ENCODE data around the gene TTC9C.
A peak's percentile ranks its signal among the peaks of the same experiment; 100 is the strongest.
"Not testable (repeated sequence)": the region's sequence is repeated elsewhere in the genome, so short reads cannot be mapped to it uniquely, and the experiment has no call there.

TTC9C gene, protein sequence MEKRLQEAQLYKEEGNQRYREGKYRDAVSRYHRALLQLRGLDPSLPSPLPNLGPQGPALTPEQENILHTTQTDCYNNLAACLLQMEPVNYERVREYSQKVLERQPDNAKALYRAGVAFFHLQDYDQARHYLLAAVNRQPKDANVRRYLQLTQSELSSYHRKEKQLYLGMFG

GRCh38 chr11:62728171-62728988 lies at the start of gene TTC9C:
Gene TTC9C (plus strand): TSS chr11:62728486. CDS start chr11:62728849, 363 bp downstream.
- DNase-seq (ENCODE audit: low read depth) = peak; percentile 86

DNA sequence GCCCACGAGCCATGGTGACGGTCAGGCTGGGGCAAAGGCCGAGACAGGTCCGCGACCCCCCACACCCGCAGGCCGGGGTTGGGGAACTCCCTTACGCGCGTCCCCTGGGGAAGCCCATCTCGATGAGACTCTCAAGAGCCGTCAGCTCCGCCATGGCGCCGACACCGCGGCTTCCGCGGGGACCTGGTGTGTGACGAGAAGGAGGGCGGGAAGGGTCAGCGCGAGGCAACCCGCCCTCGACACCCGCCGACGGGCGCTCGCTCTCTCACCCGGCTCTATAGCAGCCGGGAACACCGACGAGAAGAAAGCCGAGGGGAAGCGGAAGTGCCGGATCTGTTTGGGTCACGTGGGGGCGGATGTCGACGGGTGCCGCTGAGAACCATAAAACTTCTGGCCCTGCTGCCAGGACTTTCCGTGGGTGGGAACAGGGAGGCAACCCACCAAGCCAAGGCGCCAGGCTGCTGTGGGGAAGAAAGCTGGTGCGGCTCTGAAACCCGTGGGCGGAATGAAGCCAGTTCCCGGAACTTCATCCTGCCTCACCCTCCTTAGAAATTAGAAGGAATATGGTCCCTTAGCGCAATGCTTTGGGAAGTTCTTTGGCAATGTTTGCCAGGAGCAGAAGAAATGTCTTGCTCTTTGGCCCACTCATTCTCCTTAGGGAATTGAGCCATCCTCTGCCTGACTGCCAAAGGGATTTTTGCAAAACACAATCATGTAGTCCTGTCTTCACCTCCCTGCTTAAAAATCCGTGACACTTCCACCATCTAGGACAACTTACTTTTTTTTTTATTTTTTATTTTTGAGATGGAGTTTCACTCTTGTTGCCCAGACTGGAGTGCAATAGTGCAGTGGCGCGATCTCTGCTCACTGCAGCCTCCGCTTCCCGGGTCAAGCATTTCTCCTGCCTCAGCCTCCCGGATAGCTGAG lies 49.3 kb upstream of the TTC9C start, which contains the start of gene UBXN1:
UBXN1 (minus strand) TSS at position 304 of the 927 bp plus-strand sequence; CDS start at position 154, 150 bp downstream.
- DNase-seq (ENCODE audit: low read depth) = no peak

DNA sequence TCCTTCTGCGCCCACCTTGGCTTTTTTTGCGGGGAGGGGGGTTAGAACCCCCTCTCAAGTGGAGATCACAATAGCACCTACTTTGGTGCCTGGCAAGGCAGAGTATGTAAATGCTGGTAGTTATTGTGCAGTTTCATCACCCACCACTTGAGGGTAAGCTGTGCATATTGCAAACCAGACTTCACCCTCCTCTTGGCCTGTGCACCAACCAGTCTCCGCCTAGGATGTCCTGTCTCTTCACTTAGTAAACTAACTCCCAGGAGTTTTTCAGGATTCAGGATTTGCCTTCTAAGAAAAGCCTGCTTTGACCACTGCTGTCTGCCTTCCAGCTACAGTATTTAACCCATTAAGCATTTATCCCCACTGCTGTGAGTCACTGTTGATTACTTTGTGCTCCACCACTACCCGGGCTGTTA lies 47.5 kb upstream of the TTC9C start:
- no peak for DNase-seq (ENCODE audit: low read depth)

DNA sequence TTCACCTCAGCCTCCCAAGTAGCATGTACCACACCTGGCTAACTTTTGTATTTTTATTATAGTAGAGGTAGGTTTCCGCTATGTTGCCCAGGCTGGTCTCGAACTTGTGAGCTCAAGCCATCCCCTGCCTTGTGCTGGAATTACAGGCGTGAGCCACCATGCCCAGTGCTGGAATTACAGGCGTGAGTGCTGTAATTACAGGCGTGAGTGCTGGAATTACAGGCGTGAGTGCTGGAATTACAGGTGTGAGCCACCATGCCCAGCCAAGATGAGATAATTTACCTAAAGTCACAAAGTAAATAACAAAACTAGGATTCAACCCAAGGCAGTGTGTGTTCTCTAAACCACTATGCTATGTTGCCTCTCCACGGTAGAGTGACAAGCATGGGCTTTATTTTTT lies 45.8 kb upstream of the TTC9C start:
- DNase-seq (ENCODE audit: low read depth) = no peak

DNA sequence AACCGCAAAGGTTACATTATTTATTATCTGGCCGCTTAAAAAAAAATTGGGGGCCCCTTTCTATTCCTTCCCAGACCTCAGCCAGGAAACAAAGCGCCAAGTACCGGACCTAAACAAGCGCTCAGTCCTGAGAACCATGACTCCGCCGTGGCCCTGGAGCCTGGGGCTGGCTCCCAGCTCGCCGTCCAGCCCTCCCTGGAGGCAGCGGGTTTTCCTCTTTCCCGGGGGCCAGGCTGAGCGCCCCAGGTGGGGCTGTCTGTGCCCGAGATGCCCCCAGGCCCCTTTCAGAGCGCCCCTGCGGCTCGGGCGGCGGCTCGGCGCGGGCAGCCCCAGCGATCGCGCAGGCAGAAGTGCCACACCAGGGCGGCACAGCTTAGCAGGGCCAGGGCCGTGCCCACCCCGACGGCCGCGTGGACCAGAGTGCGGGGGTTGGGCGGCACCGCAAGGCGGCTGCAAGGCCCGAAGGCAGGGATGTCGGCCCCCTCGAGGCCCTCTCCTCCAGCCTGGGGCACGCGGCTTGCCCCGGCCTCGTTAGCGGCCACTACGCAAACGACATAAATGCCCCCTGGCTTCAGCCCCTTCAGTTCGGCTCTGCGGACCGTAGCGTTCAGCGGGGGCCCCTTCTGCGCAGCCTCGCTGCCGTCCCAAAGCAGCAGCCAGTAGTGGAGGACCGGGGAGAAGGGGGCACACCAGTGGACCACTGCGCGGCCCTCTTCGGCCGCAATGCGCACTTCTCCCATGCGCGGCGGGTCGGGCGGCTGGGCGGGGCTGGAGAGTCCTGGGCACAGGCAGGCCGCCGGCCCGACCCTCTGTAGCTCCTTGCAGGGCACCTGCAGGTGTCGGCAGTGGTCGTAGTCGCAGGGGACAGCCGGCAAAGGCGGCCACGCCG lies 40.5 kb upstream of the TTC9C start:
- DNase-seq (ENCODE audit: low read depth) = no peak

DNA sequence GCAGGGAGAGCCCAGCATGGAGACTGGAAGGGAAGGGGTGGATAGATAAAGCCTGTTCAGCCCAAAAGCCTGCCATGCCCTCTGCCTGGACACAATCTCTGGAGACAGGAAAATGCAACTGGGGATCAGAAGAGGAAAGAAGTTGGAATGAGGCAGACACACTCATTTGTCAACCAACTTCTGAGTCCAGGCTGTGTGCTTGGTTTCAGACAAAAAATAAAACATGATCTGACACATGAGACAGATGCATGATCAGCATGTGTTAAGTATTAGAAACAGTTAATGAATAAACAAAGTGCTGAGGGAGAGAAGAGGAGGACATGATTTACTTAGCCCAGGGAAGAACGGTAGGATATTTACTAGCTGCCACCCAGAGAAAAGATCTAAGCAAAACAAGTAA lies 39.8 kb upstream of the TTC9C start:
- DNase-seq (ENCODE audit: low read depth) = no peak

DNA sequence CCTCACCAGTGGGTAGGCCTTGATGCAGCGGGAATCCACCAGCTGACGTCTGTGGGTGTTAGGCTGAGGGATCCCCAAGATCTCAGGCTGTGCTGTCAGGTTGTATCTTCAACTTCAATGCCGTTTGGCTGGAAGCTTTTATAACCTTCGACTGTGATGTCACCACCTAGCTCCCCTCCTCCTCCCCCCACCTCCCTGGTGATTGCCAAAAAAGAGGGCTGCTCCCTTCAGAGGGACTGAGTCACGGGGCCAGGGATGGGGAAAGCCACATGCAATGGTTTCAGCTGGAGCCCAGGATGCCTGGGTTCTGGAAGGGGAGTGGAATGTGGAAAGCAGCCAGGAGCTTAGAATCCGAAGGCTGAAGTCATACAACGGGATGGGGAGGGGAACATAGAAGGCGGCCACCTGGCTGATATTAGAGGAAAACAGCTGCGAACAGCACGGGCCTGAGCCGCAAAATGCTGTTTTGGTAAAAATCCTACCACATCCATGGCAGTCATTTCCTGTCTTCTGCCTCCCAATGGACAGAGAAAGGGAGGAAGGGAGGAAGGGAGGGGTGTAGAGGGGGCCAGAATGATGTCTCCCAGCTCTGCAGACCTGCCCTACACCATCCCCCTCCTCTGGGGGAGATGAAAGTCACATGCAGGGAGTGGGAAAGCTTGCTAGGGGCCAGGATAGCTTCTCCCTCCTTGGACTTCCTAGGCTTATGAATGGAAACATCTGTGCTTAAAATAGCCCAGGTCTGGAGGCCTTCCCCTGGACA lies 38.7 kb upstream of the TTC9C start, which contains the start of gene LRRN4CL:
LRRN4CL (minus strand) TSS at position 110 of the 763 bp plus-strand sequence. CDS start 1,022 bp downstream, outside the sequence.
- DNase-seq (ENCODE audit: low read depth) = peak; percentile 98

- not testable (repeated sequence) for DNase-seq (ENCODE audit: low read depth)
These were observed 34.7 kb upstream of the TTC9C start for GRCh38 chr11:62693624-62694023.

GRCh38 chr11:62694455-62695167 lies 33.7 kb upstream of the TTC9C start:
- no peak for DNase-seq (ENCODE audit: low read depth)

GRCh38 chr11:62702246-62702645 lies 26.0 kb upstream of the TTC9C start:
- no peak for DNase-seq (ENCODE audit: low read depth)

GRCh38 chr11:62703921-62704320 lies 24.4 kb upstream of the TTC9C start:
- not testable (repeated sequence) for DNase-seq (ENCODE audit: low read depth)

- DNase-seq (ENCODE audit: low read depth) = no peak
These were observed 22.9 kb upstream of the TTC9C start for GRCh38 chr11:62705413-62705812.

DNA sequence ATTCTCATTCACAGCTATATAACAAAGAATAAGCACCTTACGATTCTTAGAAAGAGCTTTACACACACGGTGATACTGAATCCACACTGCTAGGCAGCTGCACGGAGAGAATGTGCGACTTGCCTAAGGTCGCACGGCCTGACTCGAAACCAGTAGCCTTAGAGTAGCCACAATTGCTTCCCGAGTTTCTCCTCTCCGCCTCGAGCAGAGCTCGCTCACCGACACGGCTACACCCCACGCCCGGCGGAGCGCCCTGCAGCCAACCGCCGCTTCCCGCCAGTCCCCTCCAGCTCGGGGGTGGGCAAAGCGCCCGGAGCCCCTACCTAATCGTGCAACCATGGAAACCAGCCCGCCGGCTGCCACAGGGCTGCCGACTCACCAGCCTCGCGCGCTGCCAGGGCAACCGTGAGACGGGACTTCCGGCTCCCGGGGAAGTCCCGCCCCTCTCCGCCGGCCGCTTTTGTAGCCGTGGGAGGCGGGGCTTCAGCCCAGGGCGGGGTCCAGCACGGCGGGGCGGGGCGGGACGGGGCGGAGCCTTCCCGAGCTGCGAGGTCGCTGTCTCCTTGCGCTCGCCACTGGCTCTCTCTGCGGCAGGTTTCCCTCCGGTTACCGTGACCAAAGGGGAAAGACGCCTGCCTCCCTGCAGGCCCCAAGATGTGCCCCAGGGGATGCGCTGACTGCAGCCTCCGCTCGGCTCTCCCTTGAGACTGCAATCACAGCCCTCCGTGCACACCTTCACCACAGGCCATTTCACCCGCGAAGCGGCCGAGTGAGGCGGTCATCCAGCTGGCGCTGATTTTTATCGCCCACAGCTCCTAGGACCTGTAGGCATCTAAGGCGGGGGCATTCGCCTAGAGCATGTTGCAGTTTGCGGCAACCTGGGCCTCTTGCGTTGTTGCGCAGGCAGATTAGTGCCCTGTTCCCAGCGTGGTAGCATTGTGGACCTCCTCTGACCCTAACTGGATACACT lies 22.1 kb upstream of the TTC9C start:
- peak; percentile 60 for DNase-seq (ENCODE audit: low read depth)

DNA sequence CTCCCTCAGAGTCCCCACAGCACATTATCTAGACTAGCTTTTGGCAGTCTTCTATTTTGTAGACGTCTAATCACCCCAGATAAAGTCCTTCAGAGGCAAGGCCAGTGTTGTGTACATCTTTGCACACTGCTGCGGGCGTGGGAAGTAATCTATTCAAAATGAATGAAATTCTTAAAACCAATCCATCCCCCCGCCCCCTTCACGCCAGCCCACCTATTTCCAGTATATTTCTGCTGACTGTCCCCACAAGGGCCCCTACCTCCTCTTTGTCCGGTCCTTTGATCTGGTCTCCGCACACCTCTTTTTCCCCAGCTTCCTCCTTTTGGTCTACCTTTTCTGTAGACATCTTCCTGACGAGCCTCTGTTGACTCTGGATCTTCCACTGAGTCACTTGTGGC lies 21.4 kb upstream of the TTC9C start:
- DNase-seq (ENCODE audit: low read depth) = no peak

DNA sequence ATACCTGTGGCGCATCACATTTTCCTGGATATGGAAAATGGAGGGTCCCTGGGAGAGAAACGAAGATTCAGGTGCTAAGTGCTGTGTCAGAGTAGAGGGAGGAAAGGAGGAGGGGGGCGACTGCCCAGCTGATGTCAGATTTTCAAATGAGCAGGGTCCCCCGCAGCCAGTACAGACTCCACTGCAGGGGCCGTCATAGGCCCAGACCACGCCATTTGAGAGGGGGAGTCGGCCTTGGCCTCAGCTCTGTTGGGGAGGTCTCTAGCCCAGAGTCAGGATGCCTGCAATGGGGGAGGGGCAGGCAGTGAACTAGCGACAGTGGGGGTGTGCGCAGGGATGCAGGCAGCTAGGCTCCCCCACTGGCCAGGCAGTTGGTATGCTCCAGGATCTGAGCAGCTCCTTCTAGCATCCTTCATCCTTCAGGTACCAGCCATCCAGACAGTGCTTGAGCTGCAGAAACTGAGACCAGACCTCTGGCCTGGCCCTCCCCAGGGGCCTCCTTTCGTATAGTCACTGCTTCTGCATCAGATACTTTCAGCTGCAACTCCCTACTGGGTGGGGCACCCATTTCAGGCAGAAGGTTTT lies 20.9 kb upstream of the TTC9C start, which contains the start of the genes BSCL2 and GNG3:
BSCL2 (minus strand) TSS at position 148 of the 585 bp plus-strand sequence. CDS start 229 bp downstream, outside the sequence.
GNG3 (plus strand) TSS at position 400 of the 585 bp plus-strand sequence. CDS start 620 bp downstream, outside the sequence.
- no peak for DNase-seq (ENCODE audit: low read depth)

DNA sequence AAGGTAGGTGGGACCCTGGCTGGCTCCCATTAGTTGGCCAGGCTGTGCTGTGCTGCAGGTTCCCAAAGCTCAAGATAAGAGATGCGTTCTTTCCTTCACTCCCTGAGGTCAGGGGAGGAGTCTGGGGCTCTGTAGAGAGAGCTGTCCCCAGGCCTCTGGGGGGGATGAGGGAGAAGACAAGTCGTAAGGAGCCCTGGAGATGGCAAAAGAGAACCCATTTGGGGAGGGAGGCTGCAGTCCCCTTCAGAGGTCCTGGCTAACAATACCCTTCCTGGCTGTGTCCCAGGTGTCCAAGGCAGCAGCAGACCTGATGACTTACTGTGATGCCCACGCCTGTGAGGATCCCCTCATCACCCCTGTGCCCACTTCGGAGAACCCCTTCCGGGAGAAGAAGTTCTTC lies 19.9 kb upstream of the TTC9C start:
- DNase-seq (ENCODE audit: low read depth) = no peak

DNA sequence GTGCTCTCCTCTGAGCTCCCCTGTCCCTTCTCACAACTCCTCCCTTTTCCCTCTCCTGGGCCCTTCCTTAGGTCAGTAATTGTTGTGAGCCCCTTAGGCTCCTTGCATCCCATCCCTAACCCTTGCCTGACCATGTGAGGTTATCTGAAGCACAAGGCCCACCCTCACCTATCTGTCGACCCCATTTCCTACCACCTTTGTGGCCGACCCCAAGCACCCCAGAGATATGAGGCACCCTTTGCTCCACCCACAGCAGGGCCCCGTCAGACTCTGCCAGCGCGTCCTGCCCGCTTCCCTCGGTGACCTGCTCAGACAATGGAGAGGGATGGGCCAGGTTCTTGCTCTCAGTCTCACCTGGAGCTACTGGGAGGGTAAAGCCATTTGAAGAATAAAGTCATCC lies 19.5 kb upstream of the TTC9C start:
- no peak for DNase-seq (ENCODE audit: low read depth)
